Astrocyte of the cerebellum (primary cell): ENCODE data around the gene PPFIA2.

Experiments used
- DNase-seq: peaks from one replicate; pipeline ENCODE4 v3.0.0-alpha.2; 2011; ENCODE audit warnings: low read depth
- H3K4me3 ChIP-seq: 2 replicates; pipeline ENCODE4 v1.5.1; 2011; ENCODE audit warnings: mild to moderate bottlenecking, low read depth, low read length, moderate library complexity
- in situ Hi-C: cut with HindIII; loops from 2 replicates; pipeline ENCODE4 v1.10.0; 2017; ENCODE audit warnings: low sequenced_read_pairs
- TF ChIP-seq, protein P1 (sequence below): IDR thresholded peaks from 2 replicates; pipeline ENCODE4 v1.5.1; 2012; ENCODE audit warnings: low read length, low read depth, moderate library complexity, mild to moderate bottlenecking; ENCODE audit errors: missing control alignments

The PPFIA2 gene

GRCh38 chr12:81327425-81327824 lies 431.7 kb downstream of the PPFIA2 start:
- no peak for DNase-seq
- TF ChIP-seq, protein P1, sequence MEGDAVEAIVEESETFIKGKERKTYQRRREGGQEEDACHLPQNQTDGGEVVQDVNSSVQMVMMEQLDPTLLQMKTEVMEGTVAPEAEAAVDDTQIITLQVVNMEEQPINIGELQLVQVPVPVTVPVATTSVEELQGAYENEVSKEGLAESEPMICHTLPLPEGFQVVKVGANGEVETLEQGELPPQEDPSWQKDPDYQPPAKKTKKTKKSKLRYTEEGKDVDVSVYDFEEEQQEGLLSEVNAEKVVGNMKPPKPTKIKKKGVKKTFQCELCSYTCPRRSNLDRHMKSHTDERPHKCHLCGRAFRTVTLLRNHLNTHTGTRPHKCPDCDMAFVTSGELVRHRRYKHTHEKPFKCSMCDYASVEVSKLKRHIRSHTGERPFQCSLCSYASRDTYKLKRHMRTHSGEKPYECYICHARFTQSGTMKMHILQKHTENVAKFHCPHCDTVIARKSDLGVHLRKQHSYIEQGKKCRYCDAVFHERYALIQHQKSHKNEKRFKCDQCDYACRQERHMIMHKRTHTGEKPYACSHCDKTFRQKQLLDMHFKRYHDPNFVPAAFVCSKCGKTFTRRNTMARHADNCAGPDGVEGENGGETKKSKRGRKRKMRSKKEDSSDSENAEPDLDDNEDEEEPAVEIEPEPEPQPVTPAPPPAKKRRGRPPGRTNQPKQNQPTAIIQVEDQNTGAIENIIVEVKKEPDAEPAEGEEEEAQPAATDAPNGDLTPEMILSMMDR: no peak
- no peak overlapping the region for H3K4me3 ChIP-seq
- in situ Hi-C loops: no loop called here

- TF ChIP-seq, protein P1: no peak
- in situ Hi-C loops: no loop called here
- DNase-seq: no peak
- no peak overlapping the region for H3K4me3 ChIP-seq
Observed at GRCh38 chr12:81325086-81325485, 434.1 kb downstream of the PPFIA2 start.

- TF ChIP-seq, protein P1: no peak
- in situ Hi-C loops: no loop called here
- no peak overlapping the region for H3K4me3 ChIP-seq
- DNase-seq: no peak
Observed at GRCh38 chr12:81314903-81315531, 444.1 kb downstream of the PPFIA2 start.

DNA sequence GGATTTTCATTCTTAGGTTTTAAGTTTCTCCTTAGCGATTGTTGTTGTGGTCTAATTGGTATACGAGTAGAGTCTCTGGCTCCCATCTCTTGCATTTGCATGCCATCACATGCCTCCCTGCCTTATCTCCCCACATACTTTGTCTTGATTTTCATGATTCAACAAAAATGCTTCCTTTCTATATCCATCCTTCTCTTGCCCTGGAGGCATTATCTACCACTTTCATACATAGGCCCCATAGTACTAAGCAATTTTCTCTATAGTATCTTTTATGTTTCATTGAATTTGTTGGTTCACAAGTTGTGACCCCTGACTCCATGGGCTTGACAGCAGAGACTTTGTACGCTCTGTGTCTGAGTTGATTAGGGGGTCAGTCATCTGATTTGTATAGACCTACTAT lies 455.2 kb downstream of the PPFIA2 start:
- no peak for DNase-seq
- TF ChIP-seq, protein P1: no peak
- no peak overlapping the region for H3K4me3 ChIP-seq
- in situ Hi-C loops: no loop called here

GRCh38 chr12:81300454-81300853 lies 458.7 kb downstream of the PPFIA2 start:
- no peak for DNase-seq
- TF ChIP-seq, protein P1: no peak
- no peak overlapping the region for H3K4me3 ChIP-seq
- in situ Hi-C loops: no loop called here

DNA sequence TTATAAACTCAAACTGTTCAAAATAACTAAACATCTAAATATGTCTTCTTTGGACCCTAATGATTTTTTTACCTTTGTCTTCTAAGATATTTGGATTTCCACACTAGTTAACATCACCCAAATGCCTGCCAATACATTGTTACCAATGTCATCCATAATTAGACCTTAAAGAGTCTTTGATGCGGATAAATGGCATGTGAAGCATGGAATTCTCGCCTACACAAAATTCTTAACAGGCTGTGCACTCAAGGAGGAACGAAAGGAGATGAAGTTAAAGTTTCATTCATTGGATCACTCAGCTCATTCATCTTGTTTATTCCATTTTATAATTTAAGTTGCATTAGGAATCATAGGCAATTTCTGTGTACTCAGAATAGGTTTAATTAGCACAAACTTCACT lies 461.5 kb downstream of the PPFIA2 start:
- no peak for DNase-seq
- in situ Hi-C loops: no loop called here
- no peak overlapping the region for H3K4me3 ChIP-seq
- TF ChIP-seq, protein P1: no peak
